H1 (cell line): ENCODE data around the gene ZNF652. TPM values are rescaled to one million over a fixed set of nuclear protein-coding genes. Genes with fewer than 3 reads are reported as not detected.

Experiments used
- microRNA-seq, 2 experiments: library from miRNA; unstranded; fragments of <30 nt; microRNA quantifications; one replicate each; pipeline versions ENCODE4 to v1.2.0, GENCODE V29; 2016 to 2020; ENCODE audit warnings: borderline microRNAs expressed in 2 of 2, borderline number of aligned reads in 2 of 2, borderline replicate concordance in 1 of 2
- polyA plus RNA-seq, 7 experiments: library from polyadenylated mRNA; depleted of rRNA in 3 of 7; stranded (reverse) in 5 of 7; unstranded in 2 of 7; fragments of >200 nt in 5 of 7; fragments of 200-250 nt in 2 of 7; gene quantifications; 1 replicate in 5 of 7; 2 replicates in 1 of 7; 4 replicates in 1 of 7; pipeline versions ENCODE4 v1.2.1 to v1.2.3, GENCODE V29; 2011 to 2013; ENCODE audit warnings: missing spikeins in 2 of 7, mixed read lengths in 2 of 7
- small RNA-seq: library from polyadenylated mRNA; stranded (forward); fragments of <200 nt; extraction: miRNeasy Mini kit (QIAGEN cat#:217004); gene quantifications from one replicate; pipeline ENCODE3, GENCODE V24; 2013; ENCODE audit not compliant: insufficient read depth
- total RNA-seq: library from RNA; stranded (reverse); fragmentation: NEBNext Ultra II Directional; extraction: Animal tissue kit (Norgen Biotek cat#: 25700); gene quantifications from 2 replicates; pipeline ENCODE4 v1.2.1, GENCODE V29; 2021

ZNF652 gene
- total and polyA plus RNA-seq, 2 of the 8 experiments (the other 6 are each of a cell fraction or from before 2014, with no cell fraction given) = 13.5 to 39.6 TPM

Small RNAs within 50 kb of the gene (microRNA-seq; reads per million reads assigned to microRNA genes)
- gene MIR6129 = 0 reads per million in 2 experiments

Small RNAs within 50 kb of the gene (small RNA-seq; reads per million reads assigned to genes)
- gene MIR6129 = not detected

Other genes with a start within 250 kb of the ZNF652 start
- 0.04 TPM in 1 of 2 replicates, not detected in the other for gene B4GALNT2, start 229.5 kb downstream of the ZNF652 start, total RNA-seq
- gene B4GALNT2, start 229.5 kb downstream of the ZNF652 start, polyA plus RNA-seq (2011; rRNA removed) = not detected in 2 replicates
- 0.73 and 1.4 TPM in 2 replicates for gene GNGT2, start 151.7 kb downstream of the ZNF652 start, total RNA-seq
- gene GNGT2, start 151.7 kb downstream of the ZNF652 start, polyA plus RNA-seq (2011; rRNA removed) = 1.3 and 1.7 TPM in 2 replicates
- 1.1 and 1.3 TPM in 2 replicates for gene ABI3, start 151.5 kb downstream of the ZNF652 start, total RNA-seq
- 2.5 and 3.6 TPM in 2 replicates for gene ABI3, start 151.5 kb downstream of the ZNF652 start, polyA plus RNA-seq (2011; rRNA removed)
- gene PHOSPHO1, start 131.5 kb downstream of the ZNF652 start, total RNA-seq = 0.34 and 0.73 TPM in 2 replicates
- gene PHOSPHO1, start 131.5 kb downstream of the ZNF652 start, polyA plus RNA-seq (2011; rRNA removed) = 0.45 and 1.2 TPM in 2 replicates
- 386 and 401 TPM in 2 replicates for gene PHB1, start 52.6 kb upstream of the ZNF652 start, total RNA-seq
- 419 and 597 TPM in 2 replicates for gene PHB1, start 52.6 kb upstream of the ZNF652 start, polyA plus RNA-seq (2011; rRNA removed)
- gene NGFR, start 133.0 kb upstream of the ZNF652 start, total RNA-seq = 8.1 TPM in 2 replicates
- gene NGFR, start 133.0 kb upstream of the ZNF652 start, polyA plus RNA-seq (2011; rRNA removed) = 10.3 and 19.4 TPM in 2 replicates
- gene NXPH3, start 213.6 kb upstream of the ZNF652 start, total RNA-seq = 3.3 and 3.7 TPM in 2 replicates
- gene NXPH3, start 213.6 kb upstream of the ZNF652 start, polyA plus RNA-seq (2011; rRNA removed) = 2.5 and 3.1 TPM in 2 replicates